Ascending aorta (tissue), 2 donors: Measurements from ENCODE around the gene ANXA2R. TPM values are rescaled to one million over a fixed set of nuclear protein-coding genes. Genes with fewer than 3 reads are reported as not detected.

Source experiments
- DNase-seq, 2 donors: peaks; one replicate each; pipeline ENCODE4 v3.0.0-alpha.2; 2019; ENCODE audit warnings: low spot score in 2 of 2
- H3K27ac ChIP-seq, 2 donors: fragments of 200-600 bp; sonication (generic); one replicate each; pipeline ENCODE4 v1.5.1; 2016 to 2017; ENCODE audit warnings: mild to moderate bottlenecking in 1 of 2
- H3K27me3 ChIP-seq: fragments of 200-600 bp; sonication (generic); one replicate; pipeline ENCODE4 v1.5.1; 2017
- H3K36me3 ChIP-seq, 2 donors: fragments of 200-600 bp; sonication (generic); one replicate each; pipeline ENCODE4 v1.5.1; 2016
- H3K4me1 ChIP-seq, 2 donors: fragments of 200-600 bp; sonication (generic); one replicate each; pipeline ENCODE4 v1.5.1; 2016 to 2017; ENCODE audit warnings: mild to moderate bottlenecking in 1 of 2
- H3K4me3 ChIP-seq, 2 donors: fragments of 200-600 bp; sonication (generic); one replicate each; pipeline ENCODE4 v1.5.1; 2016 to 2017; ENCODE audit warnings: mild to moderate bottlenecking in 1 of 2
- H3K9me3 ChIP-seq, 2 donors: fragments of 200-600 bp; sonication (generic); one replicate each; pipeline ENCODE4 v1.5.1; 2016
- intact Hi-C: fragments of 100-400 bp; cut with DNase I; formaldehyde crosslinking; loops from one replicate; pipeline ENCODE4 v1.15.1; 2023
- total RNA-seq: library from RNA; depleted of rRNA; stranded (reverse); fragments of >200 nt; gene quantifications from one replicate; pipeline ENCODE4 v1.1.0, GENCODE V29; 2016
- TF ChIP-seq, protein P1 (sequence below), 3 experiments: fragments of 200-600 bp in 2 of 3; fragments of 450-650 bp in 1 of 3; sonication (generic) in 2 of 3; IDR thresholded peaks; one replicate each; pipeline ENCODE4 v1.5.1; 2016 to 2019; ENCODE audit warnings: antibody characterized with exemption in 3 of 3, mild to moderate bottlenecking in 1 of 3, moderate library complexity in 1 of 3

The ANXA2R gene
- total RNA-seq, 1 donor from 2014 or later, result 5.1 TPM

DNA sequence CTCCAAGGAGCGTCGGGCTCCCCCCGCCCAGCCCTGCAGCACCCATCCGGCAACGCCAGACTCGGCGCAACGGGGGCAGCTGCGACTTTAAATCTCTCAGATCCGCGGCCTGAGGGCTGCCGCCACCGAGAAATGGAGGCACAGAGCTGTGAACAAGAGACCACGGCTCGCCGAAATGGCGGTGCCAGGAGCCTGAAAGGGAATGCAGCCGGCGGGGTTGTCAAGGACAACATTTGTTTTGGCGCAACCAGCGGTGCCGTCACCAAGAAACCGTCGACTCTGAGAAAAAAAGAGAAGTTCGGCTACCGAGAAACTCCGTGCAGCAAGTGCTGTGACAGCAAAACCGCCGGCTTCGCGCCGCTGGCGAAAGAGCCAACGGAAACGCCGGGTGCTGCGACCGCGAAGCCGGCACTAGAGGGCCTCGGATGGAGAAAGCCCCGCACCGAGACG is 2.1 kb upstream of the ANXA2R start:
- peak in 1 of 2 donors; percentile 90 for DNase-seq
- TF ChIP-seq, protein P1, sequence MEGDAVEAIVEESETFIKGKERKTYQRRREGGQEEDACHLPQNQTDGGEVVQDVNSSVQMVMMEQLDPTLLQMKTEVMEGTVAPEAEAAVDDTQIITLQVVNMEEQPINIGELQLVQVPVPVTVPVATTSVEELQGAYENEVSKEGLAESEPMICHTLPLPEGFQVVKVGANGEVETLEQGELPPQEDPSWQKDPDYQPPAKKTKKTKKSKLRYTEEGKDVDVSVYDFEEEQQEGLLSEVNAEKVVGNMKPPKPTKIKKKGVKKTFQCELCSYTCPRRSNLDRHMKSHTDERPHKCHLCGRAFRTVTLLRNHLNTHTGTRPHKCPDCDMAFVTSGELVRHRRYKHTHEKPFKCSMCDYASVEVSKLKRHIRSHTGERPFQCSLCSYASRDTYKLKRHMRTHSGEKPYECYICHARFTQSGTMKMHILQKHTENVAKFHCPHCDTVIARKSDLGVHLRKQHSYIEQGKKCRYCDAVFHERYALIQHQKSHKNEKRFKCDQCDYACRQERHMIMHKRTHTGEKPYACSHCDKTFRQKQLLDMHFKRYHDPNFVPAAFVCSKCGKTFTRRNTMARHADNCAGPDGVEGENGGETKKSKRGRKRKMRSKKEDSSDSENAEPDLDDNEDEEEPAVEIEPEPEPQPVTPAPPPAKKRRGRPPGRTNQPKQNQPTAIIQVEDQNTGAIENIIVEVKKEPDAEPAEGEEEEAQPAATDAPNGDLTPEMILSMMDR (IDR thresholded peaks at IDR 0.05), result peak in 1 of 3 experiments; percentile 4
- H3K27me3 ChIP-seq, result no peaks in the 10 kb centered on the region

DNA sequence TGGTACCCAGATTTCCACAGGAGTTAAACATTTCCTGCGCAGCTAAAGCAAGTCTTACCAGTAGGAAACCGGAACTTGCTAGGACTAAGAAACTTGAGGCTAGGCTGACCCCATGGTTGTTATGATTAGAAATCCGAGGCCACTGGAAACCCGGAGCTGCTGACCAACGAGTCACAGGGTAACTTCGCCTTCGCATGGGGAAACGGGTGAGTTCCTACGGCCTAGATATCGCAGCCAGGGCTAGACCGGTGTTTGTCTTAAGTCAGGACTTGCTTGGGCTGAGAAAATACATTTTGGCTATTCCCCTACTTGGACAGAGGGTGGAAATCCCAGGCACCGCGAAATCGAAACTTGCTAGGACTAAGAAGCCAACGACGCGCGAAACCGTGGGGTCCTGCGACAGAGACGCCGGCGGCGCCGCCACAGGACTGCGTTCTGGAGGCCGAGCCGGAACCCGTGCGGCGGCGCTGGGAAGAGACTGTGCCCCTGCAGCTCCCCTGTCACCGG is 1.6 kb upstream of the ANXA2R start:
- TF ChIP-seq, protein P1 (IDR thresholded peaks at IDR 0.05), result no peak
- Histone ChIP-seq H3K27ac (peak overlapping the region; percentile 96 to 99), H3K27me3 (no peaks in the 10 kb centered on the region), H3K4me3 (peak overlapping the region; percentile 64 to 91), H3K36me3 (no peaks in the 10 kb centered on the region), H3K9me3 (peaks cover 0 to 8% of the 10 kb centered on the region in 2 donors), H3K4me1 (peaks cover 0 to 2% of the 10 kb centered on the region in 2 donors)
- intact Hi-C loops, result loop anchor here (1.0 to 5.0 kb wide), 6 partner anchors 24 to 91 kb away; no protein-coding TSS in a partner anchor
- DNase-seq, result peak in 1 of 2 donors; percentile 86

More for the DNA sequence above, 2.1 kb upstream of the ANXA2R start:
- intact Hi-C loops, result loop anchor here (1.0 to 5.0 kb wide), 3 partner anchors 23 to 63 kb away; no protein-coding TSS in a partner anchor
- Histone ChIP-seq H3K4me1 (peaks cover 0 to 2% of the 10 kb centered on the region in 2 donors), H3K27ac (peak overlapping the region; percentile 96 to 99), H3K9me3 (peaks cover 0 to 3% of the 10 kb centered on the region in 2 donors), H3K4me3 (peak overlapping the region; percentile 64 to 91), H3K36me3 (no peaks in the 10 kb centered on the region)

DNA sequence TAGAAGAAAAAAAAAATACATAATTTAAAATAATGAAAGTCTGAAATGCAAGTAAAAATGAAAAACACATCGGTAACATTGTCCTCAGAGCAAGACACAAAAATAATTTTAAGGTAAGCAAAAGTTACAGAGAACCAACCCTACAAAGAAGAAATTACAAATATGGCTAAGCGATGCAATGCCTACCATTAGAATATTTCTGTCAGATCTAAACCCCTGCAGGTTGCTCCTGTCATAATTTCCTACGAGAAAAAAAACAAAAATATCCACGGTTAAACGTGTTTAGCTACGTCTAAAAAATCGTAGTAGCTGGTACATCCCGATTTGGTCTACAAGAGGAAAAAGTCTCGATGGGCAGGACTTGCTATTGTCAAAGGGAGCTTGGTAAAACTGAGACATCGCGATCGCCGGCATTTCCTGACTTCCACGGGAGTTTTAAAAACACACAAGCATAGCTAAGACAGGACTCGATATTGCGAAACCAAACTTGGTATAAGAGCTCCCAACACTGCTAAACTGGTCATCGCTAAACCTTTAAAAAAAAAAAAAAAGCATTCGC is 1.1 kb upstream of the ANXA2R start:
- TF ChIP-seq, protein P1 (IDR thresholded peaks at IDR 0.05), result no peak
- peak overlapping the region; percentile 96 to 99 for H3K27ac ChIP-seq
- H3K9me3 ChIP-seq, result peaks cover 0 to 8% of the 10 kb centered on the region in 2 donors
- peaks cover 0 to 2% of the 10 kb centered on the region in 2 donors for H3K4me1 ChIP-seq
- intact Hi-C loops, result loop anchor here (1.0 to 5.0 kb wide), 4 partner anchors 34 to 91 kb away; no protein-coding TSS in a partner anchor
- peak overlapping the region; percentile 64 to 91 for H3K4me3 ChIP-seq
- DNase-seq, result peak in 1 of 2 donors; percentile 79
- H3K36me3 ChIP-seq, result no peaks in the 10 kb centered on the region
- H3K27me3 ChIP-seq, result no peaks in the 10 kb centered on the region

DNA sequence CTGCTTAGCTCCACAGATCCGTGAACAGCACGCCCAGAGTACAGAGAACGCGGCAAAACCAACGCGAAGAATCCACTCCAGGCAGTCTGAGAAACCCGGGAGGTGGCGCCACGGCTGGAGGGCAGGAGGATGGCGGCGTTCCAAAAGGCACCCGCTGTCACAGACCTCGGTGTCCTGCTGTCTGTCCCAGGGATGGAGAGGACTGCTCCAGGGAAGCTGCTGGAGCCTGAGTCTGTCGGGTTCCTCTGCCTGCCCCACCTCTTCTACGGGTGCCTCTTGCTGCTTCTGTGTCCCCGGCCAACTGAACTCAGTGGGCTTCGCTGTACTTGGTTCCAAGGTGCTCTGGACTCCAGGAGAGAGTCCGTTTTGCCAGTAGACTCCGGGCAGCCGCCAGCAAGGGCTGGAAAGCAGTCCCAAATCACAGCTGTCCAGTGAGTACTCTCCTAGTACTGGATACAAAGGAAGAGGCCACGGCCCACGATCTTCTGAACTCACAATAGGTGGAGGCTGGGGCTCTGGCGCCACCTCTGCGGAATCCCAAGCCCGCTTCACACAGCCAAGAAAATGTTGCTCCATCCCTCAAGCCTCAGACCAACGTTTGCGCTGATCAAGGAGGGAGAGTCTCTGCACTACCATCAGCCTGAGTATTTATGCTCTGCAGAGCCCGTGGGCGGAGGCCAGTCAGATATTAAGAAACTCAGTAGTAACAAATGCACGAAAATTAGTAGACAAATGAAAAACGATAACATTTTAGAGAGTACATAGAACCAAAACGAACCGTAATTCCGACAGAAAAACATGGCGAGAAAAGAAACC is 440 bp downstream of the ANXA2R start:
- DNase-seq, result peak in 1 of 2 donors; percentile 77
- Histone ChIP-seq H3K36me3 (no peaks in the 10 kb centered on the region), H3K4me1 (peaks cover 0 to 2% of the 10 kb centered on the region in 2 donors), H3K4me3 (peak overlapping the region; percentile 64 to 91), H3K27ac (peak overlapping the region; percentile 62 to 99), H3K27me3 (no peaks in the 10 kb centered on the region), H3K9me3 (peaks cover 0 to 8% of the 10 kb centered on the region in 2 donors)
- intact Hi-C loops, result loop anchor here (1.0 to 5.0 kb wide), 4 partner anchors 21 to 130 kb away; no protein-coding TSS in a partner anchor
- TF ChIP-seq, protein P1 (IDR thresholded peaks at IDR 0.05), result no peak

DNA sequence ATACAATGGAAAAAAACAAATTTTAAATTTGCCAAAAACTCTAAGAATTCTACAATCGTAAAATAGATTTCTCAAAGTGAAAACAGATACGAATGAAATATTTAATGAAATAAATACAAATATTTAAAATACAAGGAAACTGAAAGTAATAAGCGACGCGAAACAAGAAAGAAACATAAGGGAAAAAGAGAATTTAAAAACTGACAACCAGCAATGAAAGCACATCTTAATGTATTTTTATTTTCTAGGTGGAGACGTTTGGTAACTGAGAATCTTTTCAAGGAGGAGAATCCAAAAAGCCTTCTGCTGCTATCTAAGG is 1.0 kb downstream of the ANXA2R start:
- H3K27ac ChIP-seq, result peak overlapping the region; percentile 62 to 99
- TF ChIP-seq, protein P1 (IDR thresholded peaks at IDR 0.05), result no peak
- H3K27me3 ChIP-seq, result no peaks in the 10 kb centered on the region
- no peak for DNase-seq
- peaks cover 0 to under 1% of the 10 kb centered on the region in 2 donors for H3K4me1 ChIP-seq
- peaks cover 3 to 8% of the 10 kb centered on the region in 2 donors for H3K9me3 ChIP-seq
- H3K4me3 ChIP-seq, result peak overlapping the region; percentile 64 to 91
- no peaks in the 10 kb centered on the region for H3K36me3 ChIP-seq
- intact Hi-C loops, result no loop called here
